Activated CD8-positive, alpha-beta T cell treated with anti-CD3 and anti-CD28 coated beads for 36 hours (primary cell): ENCODE results near the gene SOAT2. TPM values are rescaled to one million over a fixed set of nuclear protein-coding genes. Genes with fewer than 3 reads are reported as not detected.

ENCODE experiments used
- ATAC-seq: fragments of 200-7000 bp; cut with Tn5 transposase; one replicate; pipeline ENCODE4 v1.10.0; 2021; ENCODE audit warnings: mild to moderate bottlenecking, moderate library complexity
- CTCF ChIA-PET: fragments of 350-600 bp; sonication (Branson Sonifier 250); formaldehyde crosslinking; loops from one replicate; lab custom pipeline; 2021; ENCODE audit warnings: antibody characterized with exemption; lab: Charles Lee
- POLR2A ChIA-PET: fragments of 350-600 bp; sonication (Branson Sonifier 250); formaldehyde crosslinking; loops from one replicate; lab custom pipeline; 2021; ENCODE audit warnings: antibody characterized with exemption; lab: Charles Lee
- DNase-seq: peaks from one replicate; pipeline ENCODE4 v3.0.0-alpha.2; 2020
- H3K27ac Mint-ChIP-seq: one replicate; pipeline ENCODE4 v1.8.0; 2021; ENCODE audit warnings: mild to moderate bottlenecking, mixed read lengths
- H3K27me3 Mint-ChIP-seq: one replicate; pipeline ENCODE4 v1.8.0; 2021; ENCODE audit warnings: mixed read lengths
- H3K36me3 Mint-ChIP-seq: one replicate; pipeline ENCODE4 v1.8.0; 2021; ENCODE audit warnings: low read depth, mixed read lengths
- H3K4me1 Mint-ChIP-seq: one replicate; pipeline ENCODE4 v1.8.0; 2021; ENCODE audit warnings: low read depth, mixed read lengths
- H3K4me3 Mint-ChIP-seq: one replicate; pipeline ENCODE4 v1.8.0; 2021; ENCODE audit warnings: mild to moderate bottlenecking, moderate library complexity, mixed read lengths
- H3K9me3 Mint-ChIP-seq: one replicate; pipeline ENCODE4 v1.8.0; 2021; ENCODE audit warnings: mixed read lengths
- CTCF ChIP-seq: fragments of 200-600 bp; IDR thresholded peaks from one replicate; pipeline ENCODE4 v1.8.0; 2022; ENCODE audit warnings: antibody characterized with exemption, mild to moderate bottlenecking
- intact Hi-C: fragments of 100-400 bp; cut with micrococcal nuclease; formaldehyde crosslinking; loops from one replicate; pipeline ENCODE4 v1.10.0; 2022
- microRNA-seq: library from miRNA; unstranded; fragments of <30 nt; microRNA quantifications from one replicate; pipeline ENCODE4 v1.2.0, GENCODE V29; 2022; ENCODE audit warnings: borderline microRNAs expressed, borderline replicate concordance
- total RNA-seq, 2 experiments: library from RNA; stranded (reverse); gene quantifications; one replicate each; pipeline ENCODE4 v1.2.3, GENCODE V29; 2021

Gene SOAT2
- total RNA-seq, 2 experiments from 2014 or later: 5.3 to 6.7 TPM

GRCh38 chr12:53173085-53173715, 69.9 kb downstream of the SOAT2 start:
- intact Hi-C loops: no loop called here
- Mint-ChIP-seq H3K9me3 (no peaks in the 10 kb centered on the region), H3K4me1 (peaks cover 3% of the 10 kb centered on the region), H3K27me3 (no peaks in the 10 kb centered on the region), H3K27ac (no peak overlapping the region), H3K36me3 (peaks cover 1% of the 10 kb centered on the region), H3K4me3 (no peak overlapping the region)
- POLR2A ChIA-PET: interaction anchor here (0.6 to 1.1 kb wide), 2 partner anchors 17 to 223 kb away, joined by 3 to 4 read pairs; no protein-coding TSS in a partner anchor
- no peak for TF ChIP-seq CTCF
- ATAC-seq (no peak), DNase-seq (no peak)
- CTCF ChIA-PET: interaction anchor here (1.1 to 4.1 kb wide), 3 partner anchors 13 to 41 kb away, joined by 3 to 28 read pairs (median 4); no protein-coding TSS in a partner anchor

Small RNA genes within 50 kb of the gene (microRNA-seq; reads per million reads assigned to microRNA genes)
- gene MIR6757: not detected

Other genes with a start within 250 kb of the SOAT2 start
- gene KRT8, start 198.4 kb upstream of the SOAT2 start, total RNA-seq: under 1 TPM; 0.29 to 0.40 TPM
- 1 to 10 TPM; 3.4 to 4.9 TPM for gene KRT18, start 154.4 kb upstream of the SOAT2 start, total RNA-seq
- 100 to 1,000 TPM; 789 to 814 TPM for gene EIF4B, start 97.0 kb upstream of the SOAT2 start, total RNA-seq
- 1 to 10 TPM; 1.1 to 1.6 TPM for gene TNS2, start 53.4 kb upstream of the SOAT2 start, total RNA-seq
- 10 to 100 TPM; 24.8 to 25.0 TPM for gene SPRYD3, start 24.1 kb upstream of the SOAT2 start, total RNA-seq
- gene IGFBP6, start 5.8 kb upstream of the SOAT2 start, total RNA-seq: 1 to 10 TPM; 2.0 to 2.3 TPM
- gene ZNF740, start 77.2 kb downstream of the SOAT2 start, total RNA-seq: 10 to 100 TPM; 31.3 to 35.9 TPM
- 10 to 100 TPM; 13.8 to 18.6 TPM for gene CSAD, start 77.4 kb downstream of the SOAT2 start, total RNA-seq
- gene ITGB7, start 103.8 kb downstream of the SOAT2 start, total RNA-seq: 100 to 1,000 TPM; 121 to 137 TPM
- 10 to 100 TPM; 19.7 to 20.3 TPM for gene RARG, start 128.7 kb downstream of the SOAT2 start, total RNA-seq
- 10 to 100 TPM; 62.1 to 63.4 TPM for gene ESPL1, start 164.8 kb downstream of the SOAT2 start, total RNA-seq
- gene PFDN5, start 192.1 kb downstream of the SOAT2 start, total RNA-seq: 100 to 1,000 TPM; 322 to 373 TPM
- 10 to 100 TPM; 69.5 to 70.9 TPM for gene MYG1, start 196.2 kb downstream of the SOAT2 start, total RNA-seq
- gene AAAS, start 218.1 kb downstream of the SOAT2 start, total RNA-seq: 10 to 100 TPM; 81.3 to 87.6 TPM
- not detected for gene SP7, start 232.9 kb downstream of the SOAT2 start, total RNA-seq